PC-3 (cell line): ENCODE data around the gene DPEP1. TPM values are rescaled to one million over a fixed set of nuclear protein-coding genes. Genes with fewer than 3 reads are reported as not detected.

Experiments
- ATAC-seq: fragments of 200-7000 bp; cut with Tn5 transposase; 2 replicates; pipeline ENCODE4 v1.9.1; 2020; ENCODE audit warnings: mild to moderate bottlenecking, moderate library complexity
- BruUV-seq: library from RNA; stranded (reverse); fragments of 400-500 nt; replicated peaks from 2 replicates; lab custom pipeline; 2021; lab: Mats Ljungman, UMichigan
- CTCF ChIA-PET: fragments of 300-600 bp; sonication (Branson Sonifier 250); formaldehyde crosslinking; loops from one replicate; lab custom pipeline; 2022; ENCODE audit warnings: antibody characterized with exemption; lab: Charles Lee
- POLR2A ChIA-PET: fragments of 300-600 bp; sonication (Branson Sonifier 250); formaldehyde crosslinking; loops from one replicate; lab custom pipeline; 2022; ENCODE audit warnings: antibody characterized with exemption; ENCODE audit not compliant: unreplicated experiment; lab: Charles Lee
- DNase-seq: peaks from one replicate; pipeline ENCODE4 v3.0.0-alpha.2; 2015
- H2AFZ ChIP-seq: fragments of 300-600 bp; sonication (generic); 2 replicates; pipeline ENCODE4 v1.6.0; 2016; ENCODE audit warnings: antibody characterized with exemption, low read length
- H3F3A ChIP-seq: fragments of 300-600 bp; sonication (generic); one replicate; pipeline ENCODE4 v1.6.0; 2017; ENCODE audit warnings: antibody characterized with exemption, low read length, control low read depth, mild to moderate bottlenecking; ENCODE audit not compliant: unreplicated experiment
- H3K27ac ChIP-seq: fragments of 300-600 bp; sonication (generic); 2 replicates; pipeline ENCODE4 v1.5.1; 2016; ENCODE audit warnings: mild to moderate bottlenecking, low read length
- H3K27me3 ChIP-seq: fragments of 300-600 bp; sonication (generic); 2 replicates; pipeline ENCODE4 v1.6.1; 2016; ENCODE audit warnings: low read length, mixed read lengths
- H3K36me3 ChIP-seq: fragments of 300-600 bp; sonication (generic); 2 replicates; pipeline ENCODE4 v1.6.1; 2016; ENCODE audit warnings: low read depth, mixed run types, low read length, mixed read lengths
- H3K4me1 ChIP-seq: fragments of 300-600 bp; sonication (generic); 2 replicates; pipeline ENCODE4 v1.5.1; 2016; ENCODE audit warnings: low read length; ENCODE audit not compliant: insufficient read depth
- H3K4me2 ChIP-seq: fragments of 300-600 bp; sonication (generic); 2 replicates; pipeline ENCODE4 v1.6.0; 2016; ENCODE audit warnings: low read length
- H3K4me3 ChIP-seq: fragments of 300-600 bp; sonication (generic); 2 replicates; pipeline ENCODE4 v1.5.1; 2016; ENCODE audit warnings: mild to moderate bottlenecking, low read length, mixed read lengths
- H3K79me2 ChIP-seq: fragments of 300-600 bp; sonication (generic); 2 replicates; pipeline ENCODE4 v1.6.1; 2017; ENCODE audit warnings: low read length, mixed read lengths
- H3K9ac ChIP-seq: fragments of 300-600 bp; sonication (generic); 2 replicates; pipeline ENCODE4 v1.6.0; 2016; ENCODE audit warnings: mild to moderate bottlenecking, low read length
- H3K9me2 ChIP-seq: fragments of 300-600 bp; sonication (generic); replicated peaks from 2 replicates; pipeline ENCODE4 v1.6.1; 2016; ENCODE audit warnings: mixed run types, low read length, mixed read lengths
- H3K9me3 ChIP-seq: fragments of 300-600 bp; sonication (generic); 2 replicates; pipeline ENCODE4 v1.6.1; 2016; ENCODE audit warnings: low read length, mixed read lengths
- H4K20me1 ChIP-seq: fragments of 300-600 bp; sonication (generic); 2 replicates; pipeline ENCODE4 v1.6.1; 2016; ENCODE audit warnings: low read length, mixed read lengths
- EZH2 ChIP-seq: fragments of 300-600 bp; sonication (generic); IDR thresholded peaks from one replicate; pipeline ENCODE4 v1.6.1; 2017; ENCODE audit warnings: antibody characterized with exemption, mild to moderate bottlenecking, low read length; ENCODE audit not compliant: unreplicated experiment
- EZH2phosphoT487 ChIP-seq: fragments of 300-600 bp; sonication (generic); IDR thresholded peaks from 2 replicates; pipeline ENCODE4 v1.6.1; 2018; ENCODE audit warnings: mild to moderate bottlenecking, antibody characterized with exemption, low read length, borderline replicate concordance
- intact Hi-C: fragments of 100-400 bp; cut with micrococcal nuclease; formaldehyde crosslinking; loops from 2 replicates; pipeline ENCODE4 v1.9.0; 2023
- total RNA-seq: library from RNA; depleted of rRNA; stranded (reverse); fragments of >200 nt; gene quantifications from 2 replicates; pipeline ENCODE4 v1.2.3, GENCODE V29; 2014
- TF ChIP-seq, protein P1 (sequence below): fragments of 300-600 bp; sonication (generic); conservative IDR thresholded peaks from 2 replicates; pipeline ENCODE4 v1.5.1; 2017; ENCODE audit warnings: antibody characterized with exemption, low read depth, mild to moderate bottlenecking, low read length

DPEP1 gene
- total RNA-seq, 1 experiment from 2014 or later, result not detected

DNA sequence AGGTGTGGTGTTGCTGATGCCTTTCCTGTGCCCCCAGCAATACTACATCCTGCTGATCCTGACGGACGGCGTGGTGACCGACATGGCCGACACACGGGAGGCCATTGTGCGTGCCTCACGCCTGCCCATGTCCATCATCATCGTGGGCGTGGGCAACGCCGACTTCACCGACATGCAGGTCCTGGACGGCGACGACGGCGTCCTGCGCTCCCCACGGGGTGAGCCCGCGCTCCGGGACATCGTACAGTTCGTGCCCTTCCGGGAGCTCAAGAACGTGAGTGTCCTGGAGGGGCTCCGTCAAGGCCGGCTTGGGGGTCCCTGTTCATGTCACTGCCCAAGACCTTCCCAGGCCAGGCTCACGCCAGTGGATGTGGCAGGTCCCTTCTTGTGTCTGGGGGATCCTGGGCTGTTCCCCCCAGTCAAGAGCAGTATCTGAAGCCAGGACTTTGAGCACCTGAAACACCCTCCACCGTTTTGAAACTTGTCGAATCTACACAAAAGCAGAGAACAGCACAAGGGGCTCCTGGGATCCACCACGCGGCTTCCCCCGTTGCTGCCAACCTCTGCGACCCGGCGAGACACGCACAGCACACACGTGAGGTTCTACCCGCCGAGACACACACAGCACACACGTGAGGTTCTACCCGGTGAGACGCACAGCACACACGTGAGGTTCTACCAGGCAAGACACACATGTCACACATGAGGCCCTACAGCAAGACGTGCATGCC lies 17.9 kb upstream of the DPEP1 start:
- Histone ChIP-seq H4K20me1 (no peaks in the 10 kb centered on the region), H3K4me1 (no peaks in the 10 kb centered on the region), H3K9me2 (no peaks in the 10 kb centered on the region), H3K9me3 (no peaks in the 10 kb centered on the region), H3K9ac (no peak overlapping the region), H3K36me3 (no peaks in the 10 kb centered on the region; the same call in 1 of the 2 replicates), H2AFZ (no peak overlapping the region), H3K27me3 (no peaks in the 10 kb centered on the region), H3F3A (no peaks in the 10 kb centered on the region), H3K27ac (no peak overlapping the region), H3K4me2 (no peak overlapping the region), H3K4me3 (no peak overlapping the region), H3K79me2 (no peaks in the 10 kb centered on the region)
- TF ChIP-seq EZH2, result no peak
- TF ChIP-seq, protein P1, sequence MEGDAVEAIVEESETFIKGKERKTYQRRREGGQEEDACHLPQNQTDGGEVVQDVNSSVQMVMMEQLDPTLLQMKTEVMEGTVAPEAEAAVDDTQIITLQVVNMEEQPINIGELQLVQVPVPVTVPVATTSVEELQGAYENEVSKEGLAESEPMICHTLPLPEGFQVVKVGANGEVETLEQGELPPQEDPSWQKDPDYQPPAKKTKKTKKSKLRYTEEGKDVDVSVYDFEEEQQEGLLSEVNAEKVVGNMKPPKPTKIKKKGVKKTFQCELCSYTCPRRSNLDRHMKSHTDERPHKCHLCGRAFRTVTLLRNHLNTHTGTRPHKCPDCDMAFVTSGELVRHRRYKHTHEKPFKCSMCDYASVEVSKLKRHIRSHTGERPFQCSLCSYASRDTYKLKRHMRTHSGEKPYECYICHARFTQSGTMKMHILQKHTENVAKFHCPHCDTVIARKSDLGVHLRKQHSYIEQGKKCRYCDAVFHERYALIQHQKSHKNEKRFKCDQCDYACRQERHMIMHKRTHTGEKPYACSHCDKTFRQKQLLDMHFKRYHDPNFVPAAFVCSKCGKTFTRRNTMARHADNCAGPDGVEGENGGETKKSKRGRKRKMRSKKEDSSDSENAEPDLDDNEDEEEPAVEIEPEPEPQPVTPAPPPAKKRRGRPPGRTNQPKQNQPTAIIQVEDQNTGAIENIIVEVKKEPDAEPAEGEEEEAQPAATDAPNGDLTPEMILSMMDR, result no peak
- no peak for TF ChIP-seq EZH2phosphoT487
- ChIA-PET POLR2A (no interaction called here), CTCF (no interaction called here)
- no TSS peak for BruUV-seq
- intact Hi-C loops, result no loop called here
- no peak for DNase-seq
- no peak for ATAC-seq

DNA sequence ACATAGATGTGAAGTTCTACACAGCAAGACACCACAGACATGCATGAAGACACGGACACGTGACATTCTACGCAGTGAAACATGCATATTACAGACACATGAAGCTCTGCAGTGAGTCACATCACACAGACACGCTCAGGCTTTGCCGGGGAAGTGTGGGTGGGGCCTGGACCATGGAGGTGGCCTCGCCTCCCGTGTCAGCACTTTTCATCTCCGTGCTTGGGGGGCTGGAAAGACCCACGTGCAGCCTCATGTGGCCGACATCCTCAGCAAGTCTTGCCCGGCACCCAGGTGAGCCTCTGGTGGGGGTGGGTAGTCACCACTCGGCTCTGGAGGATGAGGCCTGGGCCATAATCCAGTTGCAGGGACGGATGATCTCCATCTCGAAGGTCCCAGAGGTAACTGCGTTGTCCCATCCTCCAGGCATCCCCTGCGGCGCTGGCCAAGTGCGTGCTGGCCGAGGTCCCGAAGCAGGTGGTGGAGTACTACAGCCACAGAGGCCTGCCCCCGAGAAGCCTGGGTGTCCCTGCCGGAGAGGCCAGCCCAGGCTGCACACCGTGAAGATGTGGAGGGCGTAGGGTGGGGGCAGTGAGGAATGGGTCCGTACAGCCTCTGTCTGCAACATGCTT lies 17.3 kb upstream of the DPEP1 start:
- no peak for ATAC-seq

More for the DNA sequence above, 17.3 kb upstream of the DPEP1 start:
- Histone ChIP-seq H3K36me3 (no peaks in the 10 kb centered on the region; the same call in 1 of the 2 replicates), H3K4me2 (no peak overlapping the region), H3K9ac (no peak overlapping the region), H3K27me3 (no peaks in the 10 kb centered on the region), H2AFZ (no peak overlapping the region), H3F3A (no peaks in the 10 kb centered on the region), H3K4me1 (no peaks in the 10 kb centered on the region), H4K20me1 (no peaks in the 10 kb centered on the region), H3K9me3 (no peaks in the 10 kb centered on the region), H3K27ac (no peak overlapping the region), H3K9me2 (no peaks in the 10 kb centered on the region), H3K4me3 (no peak overlapping the region), H3K79me2 (no peaks in the 10 kb centered on the region)
- no peak for DNase-seq
- ChIA-PET CTCF (no interaction called here), POLR2A (no interaction called here)
- intact Hi-C loops, result no loop called here
- BruUV-seq, result no TSS peak
- TF ChIP-seq, protein P1, result no peak
- TF ChIP-seq EZH2 (no peak), EZH2phosphoT487 (no peak)
